GM18870 (cell line): ENCODE results near the gene ECSIT.
A peak's percentile ranks its signal among the peaks of the same experiment; 100 is the strongest.

Experiments
- ATAC-seq: cut with Tn5 transposase; IDR thresholded peaks from one replicate; pipeline ENCODE4 v1.9.1; 2021; ENCODE audit warnings: moderate library complexity; ENCODE audit not compliant: unreplicated experiment

ECSIT gene

GRCh38 chr19:11551603-11552235 is 22.8 kb upstream of the ECSIT start:
- no peak for ATAC-seq

GRCh38 chr19:11550265-11550664 is 21.3 kb upstream of the ECSIT start:
- ATAC-seq = no peak

- ATAC-seq = no peak
These were observed 20.5 kb upstream of the ECSIT start for GRCh38 chr19:11549386-11549953.

GRCh38 chr19:11547929-11548700 is 19.2 kb upstream of the ECSIT start:
- no peak for ATAC-seq

- ATAC-seq = no peak
These were observed 12.3 kb upstream of the ECSIT start for GRCh38 chr19:11541238-11541637.

- ATAC-seq = no peak
These were observed 11.7 kb upstream of the ECSIT start for GRCh38 chr19:11540645-11541044.

GRCh38 chr19:11539495-11540365 is 10.8 kb upstream of the ECSIT start:
- no peak for ATAC-seq

- ATAC-seq = no peak
These were observed 9.5 kb upstream of the ECSIT start, which contains the start of gene CNN1 for GRCh38 chr19:11538232-11539036. TSS of gene CNN1 (plus strand) at chr19:11538851. CDS start at chr19:11538928, 77 bp downstream.

GRCh38 chr19:11535792-11536595 is 7.1 kb upstream of the ECSIT start:
- no peak for ATAC-seq

GRCh38 chr19:11534948-11535347 is 6.0 kb upstream of the ECSIT start:
- no peak for ATAC-seq

GRCh38 chr19:11534538-11534937 is 5.6 kb upstream of the ECSIT start:
- ATAC-seq = no peak

GRCh38 chr19:11530432-11530831 is 1.5 kb upstream of the ECSIT start:
- no peak for ATAC-seq

GRCh38 chr19:11519138-11519537 is 9.8 kb downstream of the ECSIT start:
- no peak for ATAC-seq

- ATAC-seq = no peak
These were observed 15.0 kb downstream of the ECSIT start for GRCh38 chr19:11513946-11514345.

GRCh38 chr19:11510444-11510843 is 18.5 kb downstream of the ECSIT start:
- ATAC-seq = no peak

- no peak for ATAC-seq
These were observed 21.4 kb downstream of the ECSIT start for GRCh38 chr19:11507370-11508078.

- no peak for ATAC-seq
These were observed 22.0 kb downstream of the ECSIT start for GRCh38 chr19:11506967-11507366.

GRCh38 chr19:11506101-11506555 is 22.8 kb downstream of the ECSIT start:
- ATAC-seq = peak; percentile 21
